Measurements from ENCODE around the gene CD200. TPM values are rescaled to one million over a fixed set of nuclear protein-coding genes. Genes with fewer than 3 reads are reported as not detected.
A peak's percentile ranks its signal among the peaks of the same experiment; 100 is the strongest.

Gene CD200, protein sequence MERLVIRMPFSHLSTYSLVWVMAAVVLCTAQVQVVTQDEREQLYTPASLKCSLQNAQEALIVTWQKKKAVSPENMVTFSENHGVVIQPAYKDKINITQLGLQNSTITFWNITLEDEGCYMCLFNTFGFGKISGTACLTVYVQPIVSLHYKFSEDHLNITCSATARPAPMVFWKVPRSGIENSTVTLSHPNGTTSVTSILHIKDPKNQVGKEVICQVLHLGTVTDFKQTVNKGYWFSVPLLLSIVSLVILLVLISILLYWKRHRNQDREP
- 10 to 100 TPM; 36.0 to 43.9 (median 40.0) TPM for polyA plus RNA-seq (ENCODE audit: insufficient read length in 4 of 4)

DNA sequence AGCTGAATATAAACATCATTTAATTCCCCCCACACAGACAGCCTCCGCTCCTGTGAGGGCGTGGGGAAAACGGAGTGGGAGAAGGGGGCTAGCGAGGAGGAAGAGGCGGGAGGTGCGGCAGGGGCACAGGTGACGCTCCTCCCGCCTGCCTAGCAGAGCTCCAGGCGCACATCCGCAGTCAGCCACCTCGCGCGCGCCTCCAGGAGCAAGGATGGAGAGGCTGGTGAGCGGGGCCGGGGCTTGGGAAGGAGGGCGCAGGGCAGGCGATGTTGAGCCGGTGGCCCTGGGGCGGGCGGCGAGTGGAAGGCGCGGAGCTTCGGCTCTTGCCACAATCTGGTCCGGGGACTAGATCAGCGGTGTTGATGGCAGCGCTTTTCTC, at the start of gene CD200:
Gene CD200 (plus strand): TSS at position 155 of the 379 bp plus-strand sequence. CDS start 57 bp downstream, at position 212.
- DNase-seq (ENCODE audit: low read depth in 4 of 4, low spot score in 3 of 4), result peak in 3 of 4 donors; percentile 42 to 52 (median 45)

DNA sequence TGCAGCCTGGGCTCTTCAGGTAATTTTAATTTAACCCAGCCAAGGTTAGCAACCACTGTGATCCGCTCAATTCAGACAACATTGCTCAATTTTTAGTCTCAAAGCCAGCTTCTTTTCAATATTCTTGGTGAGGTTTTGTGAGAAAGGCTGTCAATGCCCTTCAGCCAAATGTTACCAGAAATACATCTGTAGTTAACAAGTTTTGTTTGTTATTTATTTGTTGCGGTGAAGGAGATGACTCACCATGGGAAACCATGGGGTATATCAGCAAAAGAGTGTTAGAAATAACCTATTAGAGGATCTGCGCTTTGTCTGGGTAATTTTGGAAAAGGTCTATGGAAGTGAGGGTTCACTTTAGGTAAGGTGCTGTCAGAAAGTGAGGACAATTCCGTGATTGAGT, 43.9 kb upstream of the CD200 start:
- no peak for DNase-seq (ENCODE audit: low read depth in 4 of 4, low spot score in 3 of 4)

DNA sequence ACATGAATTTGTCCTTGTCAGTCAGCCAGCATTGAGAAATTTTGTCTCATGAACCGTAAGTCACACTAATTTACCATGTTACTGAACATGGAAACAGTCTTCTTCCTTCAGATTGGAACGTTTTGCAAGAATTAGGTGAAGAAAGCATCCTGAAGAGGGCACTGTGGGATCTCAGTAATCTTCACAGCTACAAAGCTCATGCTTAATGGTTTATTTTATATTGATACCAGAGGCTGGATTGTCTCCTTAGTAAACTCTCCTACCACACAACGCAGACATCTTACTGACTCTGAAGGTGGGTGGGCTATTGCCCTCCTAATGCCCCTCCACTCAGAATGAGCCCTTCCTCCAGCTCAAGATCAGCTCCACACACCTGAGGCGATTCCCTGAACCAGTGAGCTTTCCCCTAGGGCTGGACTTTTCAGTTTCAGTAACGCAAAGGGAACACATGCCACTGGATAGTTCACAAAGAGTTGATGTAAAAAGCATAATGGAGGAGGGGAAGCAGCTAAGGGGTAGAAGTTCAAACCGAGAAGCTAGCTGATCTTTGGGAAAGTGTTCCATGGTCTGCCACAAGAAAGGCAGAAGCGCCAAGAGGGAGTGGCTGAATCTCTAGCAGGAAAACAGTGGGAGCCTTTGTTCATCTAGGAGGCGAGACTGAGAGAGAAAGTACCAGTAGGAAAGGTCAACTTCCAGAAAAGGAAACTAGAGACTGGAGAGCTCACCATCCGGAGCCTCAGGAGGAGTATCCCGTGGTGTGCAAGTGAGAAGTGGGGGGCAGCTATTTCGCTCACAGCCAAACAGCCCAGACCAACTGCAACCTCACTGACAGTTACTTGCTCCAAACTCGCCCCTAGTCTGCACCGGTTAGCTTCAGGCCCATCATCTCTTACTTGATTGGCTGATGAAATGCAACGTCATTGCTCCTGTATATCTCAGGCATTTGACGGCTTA, 39.3 kb upstream of the CD200 start, which contains the start of gene SLC9C1:
Gene SLC9C1 (minus strand): TSS at position 849 of the 954 bp plus-strand sequence. CDS start 7,425 bp downstream, outside the sequence.
- peak; percentile 62 to 71 (median 68) for DNase-seq (ENCODE audit: low read depth in 4 of 4, low spot score in 3 of 4)

DNA sequence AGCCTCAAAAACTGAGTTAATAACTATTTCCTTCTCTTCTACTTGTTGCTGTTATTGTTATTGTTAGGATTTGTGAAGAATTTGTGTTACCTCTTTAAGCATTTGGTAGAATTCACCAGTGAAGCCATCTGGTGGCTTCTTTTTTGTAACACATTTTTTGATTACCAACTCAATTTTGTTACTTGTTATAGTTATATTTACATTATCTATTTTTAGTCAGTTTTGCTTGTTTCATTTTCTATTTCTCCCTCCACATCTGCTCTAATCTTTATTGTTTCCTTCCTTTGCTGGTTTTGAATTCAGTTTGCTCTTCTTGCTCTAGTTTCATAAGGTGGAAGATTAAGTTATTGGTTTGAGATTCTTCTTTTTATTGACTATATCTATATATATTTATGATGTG, 35.2 kb upstream of the CD200 start:
- no peak for DNase-seq (ENCODE audit: low read depth in 4 of 4, low spot score in 3 of 4)

DNA sequence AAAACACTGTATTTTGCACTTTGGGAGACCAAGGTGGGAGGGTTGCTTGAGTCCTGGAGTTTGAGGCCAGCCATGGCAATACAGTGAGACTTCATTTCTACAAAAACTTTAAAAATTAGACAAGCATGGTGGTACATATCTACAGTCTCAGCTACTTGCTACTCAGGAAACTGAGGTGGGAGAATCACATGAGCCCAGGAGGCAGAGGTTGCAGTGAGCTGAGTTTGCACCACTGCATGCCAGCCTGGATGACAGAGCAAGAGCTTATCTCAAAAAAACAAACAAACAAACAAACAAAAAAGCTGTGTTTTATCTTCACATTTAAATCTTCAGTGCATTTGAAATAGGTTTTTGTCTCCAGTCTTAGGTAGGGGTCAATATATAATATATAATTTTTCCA, 34.2 kb upstream of the CD200 start:
- no peak for DNase-seq (ENCODE audit: low read depth in 4 of 4, low spot score in 3 of 4)

DNA sequence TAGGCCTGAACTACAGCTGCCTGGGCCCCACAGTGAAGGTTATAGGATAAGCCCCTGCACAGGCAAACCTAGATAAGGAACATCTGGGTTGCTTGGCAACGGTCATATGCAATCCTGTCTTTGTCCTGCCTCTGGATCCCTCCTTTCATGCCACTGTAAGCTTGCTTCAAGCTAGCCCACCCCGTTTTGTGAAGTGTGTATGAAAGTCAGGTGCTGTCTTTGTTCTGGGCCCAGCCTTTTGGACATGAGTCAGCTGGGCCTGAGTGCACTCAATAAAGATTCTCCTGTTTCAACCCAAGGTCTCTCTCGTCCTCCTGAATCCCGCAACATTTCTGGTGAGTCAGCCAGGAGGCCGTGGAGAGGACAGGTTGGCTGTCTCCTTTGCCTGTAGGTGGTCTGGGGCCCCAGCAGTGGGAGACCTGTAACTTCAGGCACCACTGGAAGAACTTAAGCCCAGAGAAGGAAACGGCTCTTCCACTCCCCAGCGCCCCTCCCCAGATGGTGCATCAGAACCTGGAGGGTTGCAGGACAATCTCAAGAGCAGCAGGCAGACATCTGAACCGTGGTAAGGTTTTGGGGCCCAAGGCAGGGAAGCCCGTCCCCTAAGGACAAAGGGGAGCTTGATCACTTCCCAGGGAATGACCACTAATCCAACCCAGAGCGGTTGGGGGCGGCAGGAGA, 30.7 kb upstream of the CD200 start:
- no peak for DNase-seq (ENCODE audit: low read depth in 4 of 4, low spot score in 3 of 4)

DNA sequence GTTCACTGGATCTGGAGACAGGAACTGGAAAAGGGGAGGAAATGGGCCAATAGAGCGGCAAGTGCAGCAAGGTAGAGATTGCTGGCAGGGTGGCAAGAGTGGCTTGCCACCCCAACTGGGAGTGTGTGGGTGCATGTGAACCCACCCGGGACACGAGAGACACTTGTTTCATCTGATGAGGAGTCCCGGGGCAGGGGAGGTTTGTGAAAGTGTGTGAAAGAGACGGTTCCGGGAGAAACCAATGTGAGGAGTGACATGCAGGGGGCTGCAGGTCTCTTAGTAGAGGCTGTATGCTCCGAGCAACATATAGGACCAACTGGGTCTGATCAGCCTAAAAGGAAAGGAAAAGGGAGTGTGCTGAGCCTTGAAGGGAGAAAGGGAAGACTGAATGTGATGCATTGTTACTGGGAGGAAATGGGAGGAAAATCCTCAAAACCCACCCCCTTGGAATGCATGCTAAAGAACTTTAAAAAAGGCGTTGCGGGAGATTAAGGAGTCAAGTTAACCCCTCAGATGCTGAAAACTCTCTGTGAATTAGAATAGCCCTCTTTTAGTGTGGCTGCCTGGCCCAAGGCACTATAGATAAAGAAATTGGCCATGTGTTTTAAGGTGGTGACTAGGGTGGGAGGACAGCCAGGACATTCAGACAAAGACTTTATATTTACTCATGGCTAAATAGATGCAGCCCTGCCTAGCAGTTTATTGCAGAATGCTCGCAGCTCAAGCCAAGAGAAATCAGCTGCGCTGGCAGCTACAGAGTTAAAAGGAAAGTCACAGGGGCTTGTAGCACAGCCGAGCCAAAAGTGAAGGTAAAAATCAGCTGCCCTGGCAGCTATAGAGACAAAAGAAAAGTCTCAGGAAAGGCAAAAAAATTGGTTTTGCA, 29.8 kb upstream of the CD200 start:
- peak in 1 of 4 donors; percentile 44 for DNase-seq (ENCODE audit: low read depth in 4 of 4, low spot score in 3 of 4)

DNA sequence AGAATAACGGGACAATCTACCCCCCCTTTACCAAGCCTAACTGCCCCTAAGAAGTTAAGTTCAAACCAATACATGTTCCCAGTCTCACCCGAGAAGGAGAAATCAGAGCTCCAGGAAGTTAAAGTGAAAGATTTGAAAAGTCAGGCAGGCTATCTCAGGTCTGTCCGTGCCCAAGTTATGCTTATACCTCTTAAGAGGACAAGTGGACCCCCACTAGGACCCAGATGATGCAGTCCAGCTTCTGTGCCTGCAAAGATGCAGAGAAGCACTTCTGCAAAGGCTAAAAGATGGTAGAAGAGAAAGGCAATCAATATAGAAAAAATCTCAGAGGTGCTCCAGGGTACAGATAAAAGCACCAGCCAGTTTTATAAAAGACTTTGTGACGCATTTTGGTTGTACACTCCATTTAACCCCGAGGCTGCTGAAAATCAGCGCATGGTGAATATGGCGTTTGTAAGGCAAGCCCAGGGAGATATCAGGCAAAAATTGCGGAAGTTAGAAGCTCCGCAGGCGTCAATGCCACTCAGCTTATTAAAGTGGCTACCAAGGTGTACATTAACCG, 29.1 kb upstream of the CD200 start:
- peak in 2 of 4 donors; percentile 48 to 51 for DNase-seq (ENCODE audit: low read depth in 4 of 4, low spot score in 3 of 4)

DNA sequence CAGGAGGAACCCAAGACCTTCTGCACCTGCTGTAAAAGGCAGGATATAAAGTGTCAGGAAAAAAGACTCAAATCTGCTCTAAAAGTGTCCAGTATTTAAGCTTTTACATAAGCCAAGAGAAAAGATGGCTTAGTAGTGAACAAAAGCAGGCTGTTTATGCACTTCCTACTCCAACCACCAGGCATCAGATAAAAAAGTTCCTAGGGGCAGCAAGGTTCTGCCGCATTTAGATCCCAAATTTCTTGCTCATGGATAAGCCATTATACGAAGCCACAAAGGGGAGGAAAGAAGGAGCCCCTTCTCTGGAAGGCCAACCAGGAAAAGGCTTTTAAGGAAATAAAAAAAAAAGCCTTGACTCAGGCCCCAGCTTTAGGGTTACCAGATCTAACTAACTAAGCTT, 28.3 kb upstream of the CD200 start:
- DNase-seq (ENCODE audit: low read depth in 4 of 4, low spot score in 3 of 4), result no peak

DNA sequence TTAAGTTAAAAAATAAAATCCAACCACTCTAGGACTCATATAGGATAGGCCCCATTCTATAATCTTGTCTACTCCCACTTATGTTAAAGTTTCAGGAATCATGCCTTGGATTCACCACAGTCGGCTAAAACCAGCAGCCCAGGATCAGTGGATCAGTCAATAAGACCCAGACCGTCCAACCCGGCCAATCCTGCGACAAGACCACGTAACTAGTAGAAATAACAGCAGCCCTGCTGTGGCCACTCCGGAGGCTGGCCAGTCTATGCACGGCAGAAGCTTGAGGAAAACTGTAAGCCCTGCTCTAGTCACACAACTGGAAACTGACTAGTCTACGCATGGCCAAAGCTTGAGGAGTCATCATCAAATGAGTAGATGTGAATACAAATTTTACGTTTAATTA, 26.1 kb upstream of the CD200 start:
- no peak for DNase-seq (ENCODE audit: low read depth in 4 of 4, low spot score in 3 of 4)

DNA sequence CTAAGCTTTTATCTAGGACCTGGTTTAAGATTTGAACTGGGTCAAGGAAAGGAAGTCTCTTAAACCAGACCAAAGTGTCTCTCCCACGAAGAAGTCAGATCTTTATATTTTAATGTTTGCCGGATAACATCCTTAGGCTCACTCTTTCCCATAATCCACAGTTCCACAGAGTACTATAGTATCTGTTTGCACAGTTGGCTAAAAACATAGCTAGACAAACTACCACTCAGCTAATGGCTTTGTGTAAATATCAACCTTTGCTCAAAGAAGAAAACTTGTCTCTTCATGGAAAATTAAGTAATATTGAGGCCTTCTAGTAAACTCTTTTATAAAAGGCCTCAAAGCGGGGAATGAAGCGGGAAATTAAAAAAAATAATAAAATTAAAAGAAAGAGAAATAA, 25.4 kb upstream of the CD200 start:
- no peak for DNase-seq (ENCODE audit: low read depth in 4 of 4, low spot score in 3 of 4)

DNA sequence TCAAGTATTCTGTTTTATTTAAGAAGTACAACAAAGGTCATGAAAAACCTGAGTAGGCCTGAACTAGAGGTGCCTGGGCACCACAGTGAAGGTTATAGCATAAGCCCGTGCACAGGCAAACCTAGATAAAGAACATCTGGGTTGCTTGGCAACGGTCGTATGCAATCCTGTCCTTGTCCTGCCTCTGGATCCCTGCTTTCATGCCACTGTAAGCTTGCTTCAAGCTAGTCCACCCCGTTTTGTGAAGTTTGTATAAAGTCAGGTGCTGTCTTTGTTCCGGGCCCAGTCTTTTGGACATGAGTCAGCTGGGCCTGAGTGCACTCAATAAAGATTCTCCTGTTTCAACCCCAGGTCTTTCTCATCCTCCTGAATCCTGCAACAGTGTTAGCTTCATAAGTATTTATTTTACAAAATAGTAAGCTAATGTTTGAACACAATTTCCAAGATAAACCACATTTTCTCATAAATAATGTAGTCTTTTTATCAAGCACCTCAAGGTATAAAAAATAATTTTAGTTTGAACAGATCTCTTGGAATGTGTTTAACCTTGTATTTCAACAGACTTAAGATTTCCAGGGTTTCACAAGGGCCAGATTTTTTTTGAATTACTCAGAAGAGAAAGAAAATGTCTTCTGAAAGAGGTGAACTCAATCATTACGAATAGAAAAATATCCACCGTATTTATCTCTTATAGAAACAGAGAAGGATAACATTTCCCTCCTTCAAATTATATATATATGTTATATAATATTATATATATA, 24.6 kb upstream of the CD200 start:
- DNase-seq (ENCODE audit: low read depth in 4 of 4, low spot score in 3 of 4), result no peak

DNA sequence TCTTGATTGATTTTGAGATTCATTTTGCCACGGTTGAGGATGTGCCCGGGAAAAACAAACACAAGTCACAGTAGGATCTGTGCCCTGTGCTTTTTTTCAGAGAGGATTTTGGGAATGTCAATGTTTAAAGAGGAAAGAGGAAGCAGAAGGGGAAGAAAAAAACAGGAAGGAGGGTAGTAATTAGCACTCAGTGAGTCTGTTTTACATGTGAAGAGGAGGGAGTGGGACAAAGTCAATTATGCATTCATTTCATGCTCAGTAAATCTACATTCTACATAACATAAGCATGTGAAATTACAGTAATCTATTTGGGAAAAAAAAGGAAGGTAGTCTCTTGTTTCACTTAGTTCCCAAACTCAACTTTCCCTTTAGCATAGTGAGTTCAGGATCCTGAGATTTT, 18.3 kb upstream of the CD200 start:
- no peak for DNase-seq (ENCODE audit: low read depth in 4 of 4, low spot score in 3 of 4)

DNA sequence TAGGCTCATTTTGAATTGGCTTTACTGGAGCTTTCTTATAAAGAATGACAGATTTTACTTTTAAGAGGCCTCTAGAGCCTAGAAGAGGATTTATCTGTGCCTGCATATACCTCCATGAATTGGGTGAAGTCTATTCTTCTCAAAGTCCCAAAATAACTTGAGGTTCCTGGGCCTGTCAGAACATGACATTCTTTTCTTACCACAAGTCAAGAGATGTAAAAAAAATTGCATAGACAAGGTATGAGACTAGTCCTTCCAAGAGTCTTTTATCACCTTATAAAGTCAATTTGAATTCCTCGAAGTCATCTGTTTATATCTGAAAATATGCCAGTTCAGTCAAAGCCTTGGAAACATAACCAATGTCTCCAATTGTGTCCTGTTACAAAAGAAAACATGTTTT, 17.2 kb upstream of the CD200 start:
- DNase-seq (ENCODE audit: low read depth in 4 of 4, low spot score in 3 of 4), result no peak

DNA sequence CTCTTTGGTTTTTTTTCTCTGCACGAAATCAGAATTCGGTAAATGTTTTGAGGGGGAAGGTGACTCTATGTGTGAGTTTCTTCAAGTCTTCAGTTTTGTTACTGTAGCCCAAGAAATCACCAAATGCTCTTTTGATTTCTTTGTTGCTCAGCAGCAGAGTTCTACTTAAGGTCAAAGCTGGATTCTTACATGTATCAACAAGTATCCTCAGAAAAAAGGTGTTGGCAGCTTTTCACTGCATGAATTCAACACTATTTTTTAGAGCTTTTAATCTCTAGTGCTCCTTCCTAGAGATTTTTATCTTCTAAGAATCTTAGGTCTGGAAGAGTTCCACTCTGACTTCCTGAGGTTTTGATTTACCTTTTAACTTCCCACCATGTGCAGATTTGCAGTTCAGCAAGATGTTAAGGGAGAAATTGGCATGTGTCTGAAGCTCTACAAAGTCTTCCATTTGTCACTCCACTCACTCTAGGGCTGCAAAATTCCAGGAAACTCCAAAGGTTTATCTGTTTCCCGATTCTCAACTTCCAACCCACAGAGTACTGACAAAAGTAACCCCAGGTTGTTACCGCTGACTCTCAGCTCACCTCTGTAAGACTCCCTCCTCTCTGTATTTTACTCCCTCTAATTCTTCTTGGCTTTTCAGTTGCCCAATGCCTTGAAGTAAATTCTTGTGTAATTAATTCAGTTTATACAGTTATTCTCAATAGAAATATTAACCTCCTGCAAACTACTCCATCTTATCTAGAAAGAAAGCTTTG, 13.3 kb upstream of the CD200 start:
- no peak for DNase-seq (ENCODE audit: low read depth in 4 of 4, low spot score in 3 of 4)

DNA sequence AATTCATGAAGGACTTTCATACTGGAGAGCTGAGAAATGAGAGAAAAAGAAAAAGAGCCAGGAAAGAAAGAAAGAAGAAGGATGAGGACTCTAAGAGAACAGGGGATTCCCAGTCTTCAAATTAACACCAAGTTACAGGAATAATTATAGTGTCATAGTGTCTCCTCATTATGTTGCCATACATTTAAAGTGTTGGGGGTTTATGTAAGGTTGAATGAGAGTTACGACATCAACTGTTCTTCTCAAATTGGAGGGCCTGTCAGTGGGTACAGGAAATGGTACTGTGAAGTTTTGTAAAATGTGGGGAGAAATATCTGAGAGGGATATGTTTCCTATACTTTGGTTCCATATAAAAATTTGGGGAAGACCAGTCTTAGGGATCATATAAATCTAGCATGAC, 12.3 kb upstream of the CD200 start:
- no peak for DNase-seq (ENCODE audit: low read depth in 4 of 4, low spot score in 3 of 4)

DNA sequence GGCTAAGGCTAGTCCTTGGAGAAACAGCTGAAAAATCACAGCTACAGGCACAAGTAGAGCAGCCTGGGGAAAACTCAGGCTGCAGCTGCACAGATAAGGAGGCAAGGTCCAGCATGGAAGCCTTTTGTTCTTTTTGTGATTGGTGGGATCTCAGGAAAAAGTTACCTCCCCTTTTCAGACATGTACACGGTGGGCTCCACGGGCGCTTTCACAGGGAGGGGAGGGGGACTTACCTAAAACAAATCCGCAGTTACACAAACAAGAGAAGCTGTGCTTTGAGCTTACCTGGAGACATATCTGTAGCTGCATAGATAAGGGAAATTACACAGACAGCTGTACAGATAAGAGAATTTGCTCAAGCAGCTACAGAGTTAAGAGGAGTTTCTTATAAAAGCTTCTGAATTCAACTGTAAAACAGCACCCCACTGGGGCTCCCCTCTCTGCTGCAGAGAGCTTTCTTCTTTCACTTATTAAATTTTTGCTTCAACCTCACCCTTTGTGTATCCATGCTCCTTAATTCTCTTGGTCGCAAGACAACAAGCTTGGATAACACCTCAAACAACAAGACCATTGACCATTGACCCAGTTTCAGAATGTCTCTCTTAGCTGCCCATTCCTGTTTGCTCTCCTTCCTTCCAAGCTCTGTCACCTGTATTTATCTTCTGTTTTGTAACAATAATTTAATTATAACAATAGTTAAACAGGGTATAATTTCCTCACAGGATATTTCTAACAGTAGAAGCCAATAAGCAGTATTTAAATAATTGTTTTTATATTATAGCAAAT, 10.9 kb upstream of the CD200 start:
- no peak for DNase-seq (ENCODE audit: low read depth in 4 of 4, low spot score in 3 of 4)
